Stimulated activated CD4-positive, alpha-beta T cell treated with anti-CD3 and anti-CD28 coated beads, Interleukin-2, amount 100 ng/mL, for 48 hours (primary cell): ENCODE data around the gene KANSL1L.

ENCODE experiments used
- DNase-seq, 2 donors: peaks; one replicate each; pipeline ENCODE4 v3.0.0-alpha.2; 2020

The KANSL1L gene

GRCh38 chr2:209985874-209986273 is 185.3 kb downstream of the KANSL1L start:
- no peak for DNase-seq

DNA sequence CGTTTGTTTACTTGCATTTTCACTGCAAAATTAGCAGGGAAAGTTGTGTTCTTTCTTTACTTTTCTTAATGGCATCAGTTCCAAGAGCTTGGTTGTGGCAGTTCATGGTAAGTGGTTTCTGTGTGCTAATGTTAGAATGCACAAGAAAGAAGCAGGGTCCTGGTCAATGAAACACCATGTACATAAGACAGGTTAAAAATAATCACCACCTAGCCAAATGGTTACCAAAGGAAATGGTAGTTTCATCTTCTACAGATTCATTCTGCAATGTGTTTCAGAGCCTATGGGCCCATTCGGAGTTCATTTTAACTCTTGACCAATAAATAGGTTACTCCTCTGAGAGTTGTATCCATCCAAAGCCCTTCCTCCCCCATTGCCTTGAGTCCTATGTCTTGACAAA is 186.9 kb downstream of the KANSL1L start:
- no peak for DNase-seq

DNA sequence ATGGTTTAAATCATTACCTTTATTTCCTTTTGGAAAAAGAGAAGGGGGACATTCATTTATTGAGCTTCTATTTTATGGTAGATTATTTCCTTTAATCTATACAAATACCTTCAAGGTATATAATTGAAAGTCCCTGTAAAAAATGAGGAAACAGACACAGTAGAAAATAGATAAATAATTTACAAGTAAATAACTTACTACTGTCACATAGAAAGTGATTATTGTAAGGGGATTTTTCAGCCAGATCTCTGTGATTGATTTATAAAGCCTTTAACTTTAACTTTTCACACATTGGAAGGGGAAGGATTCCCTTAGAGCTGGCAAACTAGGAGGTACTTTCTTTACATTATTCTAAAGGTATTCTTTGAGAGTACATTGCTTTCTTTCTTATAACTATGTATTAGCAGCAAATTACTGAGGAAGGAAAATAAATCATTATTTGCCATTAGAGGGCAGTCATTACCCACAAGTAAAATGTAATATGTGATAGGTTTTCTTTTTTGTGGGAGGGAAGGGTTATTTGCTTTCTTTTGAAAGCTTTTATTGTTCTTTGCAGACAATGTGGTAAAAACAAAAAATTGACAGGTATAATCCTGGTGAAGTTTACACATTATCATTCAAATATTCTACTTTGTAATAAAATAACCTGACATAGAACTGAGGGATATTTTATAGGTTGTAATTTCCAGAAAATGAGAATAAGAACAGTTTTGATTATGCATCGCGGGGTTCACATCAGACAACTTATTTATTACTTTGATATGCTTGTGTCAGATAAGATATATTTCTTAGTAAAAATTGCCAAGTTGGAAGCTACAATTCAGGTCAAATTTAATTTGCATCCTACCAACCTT is 193.6 kb downstream of the KANSL1L start:
- no peak for DNase-seq

- DNase-seq: no peak
Measured at GRCh38 chr2:209976698-209977385, 194.4 kb downstream of the KANSL1L start.

- no peak for DNase-seq
Measured at GRCh38 chr2:209974576-209974975, 196.6 kb downstream of the KANSL1L start.

- no peak for DNase-seq
Measured at GRCh38 chr2:209973328-209973727, 197.9 kb downstream of the KANSL1L start.
